H1 (cell line): ENCODE results near the gene RPL3. TPM values are rescaled to one million over a fixed set of nuclear protein-coding genes. Genes with fewer than 3 reads are reported as not detected.

Source experiments
- CTCF ChIA-PET: fragments of 300-600 bp; sonication (Branson Sonifier 250); formaldehyde crosslinking; loops from one replicate; lab custom pipeline; 2021; ENCODE audit not compliant: partially characterized antibody; lab: Charles Lee
- POLR2A ChIA-PET: fragments of 300-600 bp; sonication (Branson Sonifier 250); formaldehyde crosslinking; loops from one replicate; lab custom pipeline; 2021; ENCODE audit warnings: inconsistent platforms; ENCODE audit not compliant: partially characterized antibody; lab: Charles Lee
- DNase-seq, 2 experiments: peaks; one replicate each; pipeline versions ENCODE4 v3.0.0 to v3.0.0-alpha.2; 2010 to 2022; ENCODE audit warnings: low spot score in 2 of 2, low read depth in 1 of 2, mixed read lengths in 1 of 2
- FAIRE-seq: peaks from 2 replicates; lab custom pipeline; 2011; peaks lifted over from hg19 to GRCh38; lab: Jason Lieb, UNC
- H2AFZ ChIP-seq: 2 replicates; pipeline ENCODE4 v1.8.1; 2012; ENCODE audit warnings: low read length, inconsistent platforms
- H2AK5ac ChIP-seq: 2 replicates; pipeline ENCODE4 v1.6.1; 2013; ENCODE audit warnings: low read depth, low read length
- H2BK120ac ChIP-seq: replicated peaks from 2 replicates; pipeline ENCODE3; 2013; ENCODE audit warnings: low read depth, low read length, inconsistent platforms
- H2BK12ac ChIP-seq: 2 replicates; pipeline ENCODE4 v1.6.1; 2013; ENCODE audit warnings: low read depth, low read length
- H2BK15ac ChIP-seq: 2 replicates; pipeline ENCODE4 v1.6.1; 2013; ENCODE audit warnings: low read length
- H2BK20ac ChIP-seq: 2 replicates; pipeline ENCODE4 v1.6.1; 2013; ENCODE audit warnings: low read length
- H2BK5ac ChIP-seq: 2 replicates; pipeline ENCODE4 v1.6.1; 2013; ENCODE audit warnings: low read depth, low read length
- H3K14ac ChIP-seq: 2 replicates; pipeline ENCODE4 v1.6.1; 2013; ENCODE audit warnings: inconsistent platforms; ENCODE audit not compliant: insufficient read length
- H3K18ac ChIP-seq: 2 replicates; pipeline ENCODE4 v1.6.1; 2013; ENCODE audit warnings: low read length; ENCODE audit errors: extremely low read depth
- H3K23ac ChIP-seq: 2 replicates; pipeline ENCODE4 v1.6.1; 2013; ENCODE audit warnings: inconsistent platforms; ENCODE audit not compliant: insufficient read length
- H3K23me2 ChIP-seq: 2 replicates; pipeline ENCODE4 v1.6.1; 2013; ENCODE audit warnings: low read depth, low read length
- H3K27ac ChIP-seq: 2 replicates; pipeline ENCODE4 v1.6.1; 2011; ENCODE audit warnings: low read depth, low read length, inconsistent platforms
- H3K27me3 ChIP-seq, 4 experiments: replicated peaks in 1 of 4; 1 replicate in 1 of 4; 2 replicates in 3 of 4; pipeline versions ENCODE4 v1.6.1 to v1.8.1; 2011 to 2013; ENCODE audit warnings: low read length in 3 of 4, mild to moderate bottlenecking in 3 of 4, inconsistent platforms in 2 of 4, mixed read lengths in 2 of 4, moderate library complexity in 1 of 4; ENCODE audit not compliant: control insufficient read depth in 3 of 4, insufficient read depth in 3 of 4; ENCODE audit errors: extremely low read depth in 1 of 4
- H3K36me3 ChIP-seq, 4 experiments: 2 replicates each; pipeline versions ENCODE4 v1.6.1 to v1.8.1; 2011 to 2013; ENCODE audit warnings: mild to moderate bottlenecking in 4 of 4, low read length in 3 of 4, moderate library complexity in 2 of 4, control low read depth in 1 of 4, inconsistent platforms in 1 of 4; ENCODE audit not compliant: insufficient read depth in 4 of 4, control insufficient read depth in 2 of 4
- H3K4ac ChIP-seq: replicated peaks from 2 replicates; pipeline ENCODE3; 2013; ENCODE audit warnings: low read length, low read depth, mixed read lengths, inconsistent platforms; ENCODE audit not compliant: insufficient read length
- H3K4me1 ChIP-seq, 4 experiments: replicated peaks in 1 of 4; 1 replicate in 1 of 4; 2 replicates in 3 of 4; pipeline versions ENCODE4 v1.6.1 to v1.8.1; 2011 to 2013; ENCODE audit warnings: low read length in 3 of 4, inconsistent platforms in 2 of 4, mixed read lengths in 1 of 4; ENCODE audit not compliant: insufficient read depth in 4 of 4, control insufficient read depth in 3 of 4
- H3K4me2 ChIP-seq, 2 experiments: 2 replicates each; pipeline versions ENCODE4 v1.6.1 to v1.8.1; 2011 to 2013; ENCODE audit warnings: low read depth in 2 of 2, low read length in 2 of 2, control low read depth in 1 of 2, inconsistent platforms in 1 of 2, mild to moderate bottlenecking in 1 of 2; ENCODE audit not compliant: insufficient read depth in 1 of 2
- H3K4me3 ChIP-seq, 4 experiments: fragments of 200-600, 300-600 bp in 1 of 4; sonication (generic), shearing (Covaris generic), sonication (Bioruptor Twin) in 1 of 4; 2 replicates each; pipeline versions ENCODE4 v1.5.1 to v1.8.1; 2011 to 2016; ENCODE audit warnings: low read length in 4 of 4, low read depth in 3 of 4, control low read depth in 2 of 4, inconsistent platforms in 2 of 4, mild to moderate bottlenecking in 2 of 4, mixed read lengths in 1 of 4, moderate library complexity in 1 of 4; ENCODE audit not compliant: insufficient read depth in 2 of 4; ENCODE audit errors: extremely low read depth in 1 of 4
- H3K56ac ChIP-seq: replicated peaks from 2 replicates; pipeline ENCODE3; 2013; ENCODE audit warnings: low read depth, mild to moderate bottlenecking, mixed read lengths, low read length, inconsistent platforms; ENCODE audit not compliant: insufficient read length
- H3K79me1 ChIP-seq: 2 replicates; pipeline ENCODE4 v1.6.1; 2013; ENCODE audit warnings: low read depth, low read length, control low read depth
- H3K79me2 ChIP-seq, 2 experiments: 2 replicates each; pipeline versions ENCODE4 v1.6.1 to v1.8.1; 2012 to 2013; ENCODE audit warnings: low read length in 2 of 2, mild to moderate bottlenecking in 2 of 2, inconsistent platforms in 1 of 2; ENCODE audit not compliant: insufficient read depth in 2 of 2, control insufficient read depth in 1 of 2
- H3K9ac ChIP-seq, 4 experiments: replicated peaks in 1 of 4; 1 replicate in 1 of 4; 2 replicates in 3 of 4; pipeline versions ENCODE4 v1.6.1 to v1.8.1; 2011 to 2013; ENCODE audit warnings: low read depth in 3 of 4, low read length in 3 of 4, control low read depth in 2 of 4, mild to moderate bottlenecking in 2 of 4, moderate library complexity in 2 of 4, inconsistent platforms in 1 of 4; ENCODE audit errors: extremely low read depth in 1 of 4
- H3K9me3 ChIP-seq, 2 experiments: 2 replicates each; pipeline versions ENCODE4 v1.6.1 to v1.8.1; 2012 to 2013; ENCODE audit warnings: mild to moderate bottlenecking in 2 of 2, moderate library complexity in 2 of 2, control low read depth in 1 of 2, inconsistent platforms in 1 of 2, low read depth in 1 of 2, low read length in 1 of 2, mixed read lengths in 1 of 2; ENCODE audit not compliant: insufficient read depth in 2 of 2
- H4K20me1 ChIP-seq, 2 experiments: replicated peaks in 1 of 2; 2 replicates each; pipeline versions ENCODE3 to v1.8.1; 2011 to 2013; ENCODE audit warnings: inconsistent platforms in 2 of 2, low read length in 2 of 2, mild to moderate bottlenecking in 1 of 2; ENCODE audit not compliant: insufficient read depth in 2 of 2, control insufficient read depth in 1 of 2
- H4K5ac ChIP-seq: 2 replicates; pipeline ENCODE4 v1.6.1; 2013; ENCODE audit warnings: low read length, low read depth, mixed read lengths, inconsistent platforms; ENCODE audit not compliant: insufficient read length
- H4K8ac ChIP-seq: 2 replicates; pipeline ENCODE4 v1.8.0; 2013; ENCODE audit warnings: mild to moderate bottlenecking, moderate library complexity, low read length, inconsistent platforms; ENCODE audit not compliant: insufficient read depth; ENCODE audit errors: extremely low read depth
- H4K91ac ChIP-seq: replicated peaks from 2 replicates; pipeline ENCODE3; 2013; ENCODE audit warnings: low read length, mixed read lengths, inconsistent platforms; ENCODE audit not compliant: insufficient read length
- SRF ChIP-seq: IDR thresholded peaks from 2 replicates; pipeline ENCODE4 v1.6.1; 2011; ENCODE audit warnings: mild to moderate bottlenecking, low read depth, low read length, moderate library complexity
- WGBS, 2 experiments: shearing (Covaris generic) in 1 of 2; methylation state at CpG; one replicate each; pipeline versions ENCODE4 v1.1.6 to v1.1.7; 2013 to 2015; ENCODE audit warnings: low lambda C conversion rate in 2 of 2, mixed read lengths in 2 of 2, inconsistent platforms in 1 of 2, low coverage in 1 of 2, missing lambda C conversion rate in 1 of 2; ENCODE audit not compliant: insufficient replicate concordance in 2 of 2, insufficient coverage in 1 of 2, insufficient read length in 1 of 2; ENCODE audit errors: extremely low coverage in 1 of 2, missing lambda C conversion rate in 1 of 2; 5-methylcytosine and 5-hydroxymethylcytosine counted together
- polyA plus RNA-seq, 7 experiments: library from polyadenylated mRNA; depleted of rRNA in 3 of 7; stranded (reverse) in 5 of 7; unstranded in 2 of 7; fragments of >200 nt in 5 of 7; fragments of 200-250 nt in 2 of 7; gene quantifications; 1 replicate in 5 of 7; 2 replicates in 1 of 7; 4 replicates in 1 of 7; pipeline versions ENCODE4 v1.2.1 to v1.2.3, GENCODE V29; 2011 to 2013; ENCODE audit warnings: missing spikeins in 2 of 7, mixed read lengths in 2 of 7
- total RNA-seq: library from RNA; stranded (reverse); fragmentation: NEBNext Ultra II Directional; extraction: Animal tissue kit (Norgen Biotek cat#: 25700); gene quantifications from 2 replicates; pipeline ENCODE4 v1.2.1, GENCODE V29; 2021

RPL3 gene
- total and polyA plus RNA-seq, 2 of the 8 experiments (the other 6 are each of a cell fraction or from before 2014, with no cell fraction given) = 2,865 to 5,466 TPM

- Histone ChIP-seq H4K8ac (no peak overlapping the region; the same call in 1 of the 2 replicates), H2BK120ac (no peak overlapping the region), H2BK5ac (no peak overlapping the region; the same call in 1 of the 2 replicates), H4K91ac (no peak overlapping the region), H3K4me3 (no peak overlapping the region), H4K5ac (no peak overlapping the region), H3K14ac (no peak overlapping the region), H3K9me3 (no peaks in the 10 kb centered on the region), H3K4ac (no peak overlapping the region), H2BK12ac (peak overlapping the region; percentile 60; the same call in 1 of the 2 replicates), H3K36me3 (no peaks in the 10 kb centered on the region), H3K23me2 (no peaks in the 10 kb centered on the region), H3K4me1 (peaks cover 0 to 12% (median 5%) of the 10 kb centered on the region in 4 experiments; a peak in 6 of 7 replicates), H3K27me3 (no peaks in the 10 kb centered on the region), H3K18ac (no peak overlapping the region), H4K20me1 (no peaks in the 10 kb centered on the region), H3K4me2 (no peak overlapping the region), H2BK15ac (0 out of 2 replicates have a peak overlapping the region, but pooled peaks have one; percentile 3), H3K56ac (no peak overlapping the region), H2AFZ (no peak overlapping the region), H3K79me2 (no peaks in the 10 kb centered on the region), H2AK5ac (no peak overlapping the region), H3K27ac (no peak overlapping the region), H3K23ac (no peak overlapping the region), H2BK20ac (peak overlapping the region; percentile 16; the same call in 1 of the 2 replicates), H3K79me1 (no peaks in the 10 kb centered on the region), H3K9ac (no peak overlapping the region)
- FAIRE-seq = no peak
- ChIA-PET CTCF (interaction anchor here (0.5 to 3.0 kb wide), 8 partner anchors 9 to 703 kb away, joined by 3 to 19 read pairs (median 4); no protein-coding TSS in a partner anchor), POLR2A (interaction anchor here (1.1 to 37.3 kb wide), 3 partner anchors 29 to 33 kb away, joined by 3 to 692 read pairs (median 4); partner anchors contain the start of gene RPL3)
- 87% methylated on average over 19 of the region's 19 CpGs; no CpG with 5 or more reads in 1 of the 2 experiments for WGBS, 2 experiments
- no peak for DNase-seq
- no peak for TF ChIP-seq SRF
Measured at GRCh38 chr22:39284142-39284980, 35.1 kb downstream of the RPL3 start.
